ENCODE data around the gene ITPR1.

ITPR1 gene

GRCh38 chr3:4645468-4645867, 152.3 kb downstream of the ITPR1 start:
- no peak for DNase-seq

- DNase-seq, result no peak
These were observed 154.3 kb downstream of the ITPR1 start for GRCh38 chr3:4647411-4647810.

- no peak for DNase-seq
These were observed 162.2 kb downstream of the ITPR1 start for GRCh38 chr3:4655145-4656045.

GRCh38 chr3:4656059-4656458, 162.9 kb downstream of the ITPR1 start:
- no peak for DNase-seq

- DNase-seq, result no peak
These were observed 163.6 kb downstream of the ITPR1 start for GRCh38 chr3:4656626-4657328.

GRCh38 chr3:4660936-4661335, 167.8 kb downstream of the ITPR1 start:
- no peak for DNase-seq

- no peak for DNase-seq
These were observed 171.3 kb downstream of the ITPR1 start for GRCh38 chr3:4664412-4664811.

- no peak for DNase-seq
These were observed 172.0 kb downstream of the ITPR1 start for GRCh38 chr3:4665197-4665596.

- no peak for DNase-seq
These were observed 172.9 kb downstream of the ITPR1 start for GRCh38 chr3:4666071-4666470.

- DNase-seq, result no peak
These were observed 177.2 kb downstream of the ITPR1 start for GRCh38 chr3:4670352-4670751.

GRCh38 chr3:4672725-4673275, 179.7 kb downstream of the ITPR1 start:
- no peak for DNase-seq

- DNase-seq, result no peak
These were observed 181.1 kb downstream of the ITPR1 start for GRCh38 chr3:4674216-4674615.

- no peak for DNase-seq
These were observed 182.6 kb downstream of the ITPR1 start for GRCh38 chr3:4675704-4676103.

GRCh38 chr3:4678320-4678719, 185.2 kb downstream of the ITPR1 start:
- DNase-seq, result no peak

GRCh38 chr3:4680227-4680691, 187.1 kb downstream of the ITPR1 start:
- DNase-seq, result no peak

- no peak for DNase-seq
These were observed 187.7 kb downstream of the ITPR1 start for GRCh38 chr3:4680871-4681300.

- DNase-seq, result no peak
These were observed 188.2 kb downstream of the ITPR1 start for GRCh38 chr3:4681301-4681700.

- no peak for DNase-seq
These were observed 191.0 kb downstream of the ITPR1 start for GRCh38 chr3:4684117-4684516.

- no peak for DNase-seq
These were observed 191.8 kb downstream of the ITPR1 start for GRCh38 chr3:4684976-4685375.

GRCh38 chr3:4685673-4686345, 192.7 kb downstream of the ITPR1 start:
- no peak for DNase-seq

GRCh38 chr3:4686619-4687018, 193.5 kb downstream of the ITPR1 start:
- no peak for DNase-seq

- DNase-seq, result no peak
These were observed 194.0 kb downstream of the ITPR1 start for GRCh38 chr3:4687167-4687566.

GRCh38 chr3:4687596-4687995, 194.4 kb downstream of the ITPR1 start:
- no peak for DNase-seq
